ENCODE measurements around the gene DDI1.
"Not testable (repeated sequence)": the region's sequence is repeated elsewhere in the genome, so short reads cannot be mapped to it uniquely, and the experiment has no call there.

DDI1 gene

DNA sequence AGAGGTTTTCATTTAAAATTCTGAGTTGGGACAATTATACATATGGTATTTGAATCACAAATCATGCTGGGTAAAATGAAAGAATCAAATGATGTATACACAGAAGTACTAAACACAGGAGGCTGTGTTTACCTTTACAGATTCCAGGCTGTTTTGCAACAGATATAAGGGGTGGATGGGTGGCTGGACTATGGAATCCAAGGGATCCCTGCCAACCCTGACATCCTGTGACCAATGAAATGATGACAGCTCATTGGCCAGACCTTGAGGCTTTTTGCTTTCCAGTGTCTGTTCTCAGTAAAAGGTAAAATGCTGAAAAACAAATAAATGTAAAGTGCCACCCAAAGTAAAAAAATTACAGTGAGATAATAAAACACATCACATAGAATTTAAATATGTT, 3.3 kb upstream of the DDI1 start:
- DNase-seq (ENCODE audit: low read depth, low spot score) = no peak
- no peak overlapping the region for H3K4me3 ChIP-seq (ENCODE audit: low read length)

DNA sequence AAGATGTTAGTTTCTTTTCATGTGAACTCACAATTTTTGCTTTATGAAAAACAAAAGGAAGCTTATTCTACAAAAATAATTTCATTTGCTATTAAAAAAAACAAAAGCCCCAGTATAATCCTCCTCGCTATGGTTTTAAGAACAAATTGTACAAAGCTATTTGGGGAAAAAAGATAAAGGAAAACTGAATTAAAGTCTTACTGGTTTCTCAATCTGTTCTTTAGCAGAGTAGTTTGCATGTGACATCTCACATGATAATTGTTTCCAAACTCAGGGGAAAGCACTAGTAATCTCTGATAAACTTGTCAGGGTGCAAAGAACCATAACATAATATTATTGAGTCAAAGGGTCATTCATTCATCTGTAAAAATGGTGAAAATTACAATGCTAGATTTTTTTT, 2.9 kb upstream of the DDI1 start:
- H3K4me3 ChIP-seq (ENCODE audit: low read length) = no peak overlapping the region
- no peak for DNase-seq (ENCODE audit: low read depth, low spot score)

GRCh38 chr11:104036995-104037394, 555 bp downstream of the DDI1 start:
- DNase-seq (ENCODE audit: low read depth, low spot score) = no peak
- H3K4me3 ChIP-seq (ENCODE audit: low read length) = no peak overlapping the region

DNA sequence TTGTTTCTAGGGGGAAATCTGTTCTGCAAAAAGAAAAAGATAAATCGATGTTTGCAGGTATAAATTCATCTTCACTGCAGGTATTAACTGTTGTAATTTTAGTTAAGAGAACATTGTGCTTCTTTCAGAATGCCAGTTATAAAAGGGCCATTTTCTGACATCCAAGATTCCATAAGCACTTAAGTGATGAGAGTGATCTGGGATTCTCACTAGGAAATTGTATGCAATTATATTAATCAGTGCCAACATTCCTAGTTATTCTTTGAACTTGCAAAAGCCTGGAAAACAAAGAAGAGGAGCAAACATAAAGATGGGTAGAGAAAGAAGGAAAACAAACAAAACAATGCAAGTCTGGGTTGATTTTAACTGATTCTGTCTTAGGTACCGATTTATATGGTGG, 5.4 kb downstream of the DDI1 start:
- no peak for DNase-seq (ENCODE audit: low read depth, low spot score)

DNA sequence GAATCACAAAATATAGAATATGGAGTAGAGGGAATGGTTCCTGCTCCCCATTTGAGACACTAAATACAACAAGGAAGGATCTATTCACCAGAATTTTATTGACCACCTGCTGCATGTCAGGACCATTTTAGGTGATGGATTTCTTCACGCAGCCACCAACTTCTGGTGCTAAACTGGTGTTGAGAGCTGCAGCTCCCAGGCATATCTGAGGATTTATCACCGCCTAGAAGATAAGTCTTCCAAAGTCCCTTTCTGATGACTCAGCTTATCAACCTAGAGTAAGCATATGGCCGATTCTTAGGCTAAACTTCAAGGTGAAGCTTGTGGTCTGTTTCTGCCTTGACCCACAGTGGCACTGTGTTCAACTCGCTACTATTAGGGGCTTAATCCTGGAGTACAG, 6.7 kb downstream of the DDI1 start:
- no peak overlapping the region for H3K4me3 ChIP-seq (ENCODE audit: low read length)
- DNase-seq (ENCODE audit: low read depth, low spot score) = no peak

More for the DNA sequence above, 5.4 kb downstream of the DDI1 start:
- no peak overlapping the region for H3K4me3 ChIP-seq (ENCODE audit: low read length)

- DNase-seq (ENCODE audit: low read depth, low spot score) = no peak
Observed at GRCh38 chr11:104043678-104044239, 7.3 kb downstream of the DDI1 start.

DNA sequence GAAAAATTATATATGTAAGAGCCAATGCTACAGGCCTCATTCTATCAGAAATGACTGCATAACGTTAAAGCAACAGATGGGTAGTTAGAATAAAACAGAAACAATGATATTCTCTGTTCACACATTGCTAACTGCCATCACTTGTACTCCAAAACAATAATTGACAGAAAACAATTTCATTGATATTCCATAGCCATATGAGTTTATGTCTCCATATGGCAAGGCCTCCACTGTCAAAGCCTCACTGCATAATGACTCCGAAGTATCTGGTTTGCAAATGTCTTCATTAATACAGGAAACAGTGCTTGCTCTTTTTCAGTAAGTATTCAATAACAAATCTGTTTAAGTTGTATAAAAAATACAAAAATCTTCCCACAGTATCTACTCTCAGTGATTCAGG, 9.9 kb downstream of the DDI1 start:
- DNase-seq (ENCODE audit: low read depth, low spot score) = no peak
- H3K4me3 ChIP-seq (ENCODE audit: low read length) = no peak overlapping the region

More at GRCh38 chr11:104043678-104044239, 7.3 kb downstream of the DDI1 start:
- H3K4me3 ChIP-seq (ENCODE audit: low read length) = no peak overlapping the region

- not testable (repeated sequence) for DNase-seq (ENCODE audit: low read depth, low spot score); H3K4me3 ChIP-seq (ENCODE audit: low read length)
Observed at GRCh38 chr11:104046858-104047257, 10.4 kb downstream of the DDI1 start.

DNA sequence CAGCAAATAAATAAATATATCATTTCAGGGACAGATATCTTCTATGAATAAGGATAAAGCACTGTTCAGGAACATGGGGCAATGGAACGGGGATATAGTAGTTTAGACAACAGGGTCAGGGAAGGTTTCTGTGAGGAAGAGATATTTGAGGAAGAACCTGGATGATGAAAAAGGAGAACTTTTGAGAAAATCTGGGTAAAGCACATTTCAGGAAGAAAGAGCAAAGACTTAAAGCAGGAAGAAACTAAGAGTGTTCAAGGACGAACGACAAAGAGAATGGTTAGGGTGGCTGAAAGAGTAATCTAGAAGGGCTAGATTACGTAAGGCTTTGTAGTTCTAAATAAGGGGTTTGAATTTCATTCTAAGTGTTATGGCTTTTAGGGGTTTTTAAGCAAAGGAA, 12.7 kb downstream of the DDI1 start:
- DNase-seq (ENCODE audit: low read depth, low spot score) = no peak
- H3K4me3 ChIP-seq (ENCODE audit: low read length) = no peak overlapping the region

GRCh38 chr11:104051778-104052177, 15.3 kb downstream of the DDI1 start:
- DNase-seq (ENCODE audit: low read depth, low spot score) = no peak
- no peak overlapping the region for H3K4me3 ChIP-seq (ENCODE audit: low read length)

DNA sequence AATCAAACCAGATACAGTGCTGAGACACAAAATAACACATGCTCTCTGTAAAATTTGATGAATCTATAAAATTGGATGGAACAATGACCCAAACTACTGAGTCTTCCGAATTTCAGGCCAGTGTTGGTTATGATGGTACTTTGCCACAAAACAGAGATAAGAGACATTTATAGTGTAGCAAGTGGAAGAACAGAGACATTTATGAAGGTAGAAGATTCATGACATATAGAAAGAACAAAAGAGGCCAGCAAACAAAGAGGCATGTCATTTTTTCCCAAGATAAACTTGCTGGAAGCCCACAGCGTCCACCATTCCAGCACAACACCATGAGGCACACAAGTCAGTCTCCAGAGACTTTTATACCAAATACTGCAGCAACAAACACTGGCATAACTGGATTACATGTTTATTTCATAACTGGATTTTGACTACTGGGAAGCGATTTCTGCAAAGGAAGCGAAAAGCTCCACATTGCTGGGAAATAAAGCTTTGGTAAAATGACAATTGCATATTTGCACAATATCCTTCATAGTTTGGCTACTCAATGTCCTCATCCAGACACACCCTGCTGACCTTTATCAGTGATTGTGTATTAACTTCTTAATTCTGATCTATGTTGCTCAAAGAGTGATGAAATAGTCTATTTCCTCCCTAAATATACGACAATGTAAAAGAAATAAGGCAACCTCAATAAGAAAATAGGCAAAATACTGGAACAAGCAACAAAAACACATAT, 17.5 kb downstream of the DDI1 start:
- H3K4me3 ChIP-seq (ENCODE audit: low read length) = no peak overlapping the region
- no peak for DNase-seq (ENCODE audit: low read depth, low spot score)

- H3K4me3 ChIP-seq (ENCODE audit: low read length) = no peak overlapping the region
- DNase-seq (ENCODE audit: low read depth, low spot score) = no peak
Observed at GRCh38 chr11:104054911-104055529, 18.6 kb downstream of the DDI1 start.

- no peak for DNase-seq (ENCODE audit: low read depth, low spot score)
- no peak overlapping the region for H3K4me3 ChIP-seq (ENCODE audit: low read length)
Observed at GRCh38 chr11:104055596-104055995, 19.2 kb downstream of the DDI1 start.

DNA sequence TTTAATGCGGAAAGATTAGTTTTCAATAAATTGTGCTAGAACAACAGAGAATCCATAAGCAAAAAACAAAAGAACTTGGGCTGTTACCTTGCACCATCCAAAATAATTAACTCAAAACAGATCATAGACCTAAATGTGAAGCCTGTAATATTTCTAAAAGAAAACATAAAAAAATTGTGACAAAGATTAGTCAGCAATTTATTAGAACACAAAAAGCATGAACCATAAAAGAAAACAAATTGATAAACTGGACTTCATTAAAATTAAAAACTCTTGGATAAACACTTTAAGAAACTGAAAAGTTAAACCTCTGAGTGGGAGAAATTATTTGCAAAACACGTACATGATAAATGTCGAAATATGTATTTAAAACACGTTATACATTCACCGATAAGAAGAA, 21.5 kb downstream of the DDI1 start:
- no peak overlapping the region for H3K4me3 ChIP-seq (ENCODE audit: low read length)
- DNase-seq (ENCODE audit: low read depth, low spot score) = no peak

DNA sequence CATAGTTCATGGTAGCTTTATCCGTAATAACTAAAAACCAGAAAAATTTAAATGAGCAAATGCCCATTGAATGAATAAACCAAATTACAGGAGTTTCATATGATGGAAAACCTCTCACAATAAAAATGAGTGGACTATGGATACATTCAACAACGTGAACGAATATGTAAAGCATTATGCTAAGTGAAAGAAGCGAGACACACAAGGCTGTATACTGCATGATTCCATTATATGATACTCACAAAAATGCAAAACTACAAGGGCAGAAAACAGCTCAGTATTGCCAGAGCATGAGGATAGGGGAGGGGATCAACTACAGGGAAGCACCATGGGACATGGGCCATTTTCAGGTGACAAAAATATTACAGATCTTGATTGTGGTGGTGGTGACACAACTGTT, 22.2 kb downstream of the DDI1 start:
- DNase-seq (ENCODE audit: low read depth, low spot score) = no peak

GRCh38 chr11:104060004-104060794, 23.8 kb downstream of the DDI1 start:
- no peak for DNase-seq (ENCODE audit: low read depth, low spot score)
- no peak overlapping the region for H3K4me3 ChIP-seq (ENCODE audit: low read length)

More for the DNA sequence above, 22.2 kb downstream of the DDI1 start:
- H3K4me3 ChIP-seq (ENCODE audit: low read length) = no peak overlapping the region

GRCh38 chr11:104060820-104061219, 24.4 kb downstream of the DDI1 start:
- DNase-seq (ENCODE audit: low read depth, low spot score) = no peak
- no peak overlapping the region for H3K4me3 ChIP-seq (ENCODE audit: low read length)

- no peak for DNase-seq (ENCODE audit: low read depth, low spot score)
- no peak overlapping the region for H3K4me3 ChIP-seq (ENCODE audit: low read length)
Observed at GRCh38 chr11:104061853-104062521, 25.5 kb downstream of the DDI1 start.

DNA sequence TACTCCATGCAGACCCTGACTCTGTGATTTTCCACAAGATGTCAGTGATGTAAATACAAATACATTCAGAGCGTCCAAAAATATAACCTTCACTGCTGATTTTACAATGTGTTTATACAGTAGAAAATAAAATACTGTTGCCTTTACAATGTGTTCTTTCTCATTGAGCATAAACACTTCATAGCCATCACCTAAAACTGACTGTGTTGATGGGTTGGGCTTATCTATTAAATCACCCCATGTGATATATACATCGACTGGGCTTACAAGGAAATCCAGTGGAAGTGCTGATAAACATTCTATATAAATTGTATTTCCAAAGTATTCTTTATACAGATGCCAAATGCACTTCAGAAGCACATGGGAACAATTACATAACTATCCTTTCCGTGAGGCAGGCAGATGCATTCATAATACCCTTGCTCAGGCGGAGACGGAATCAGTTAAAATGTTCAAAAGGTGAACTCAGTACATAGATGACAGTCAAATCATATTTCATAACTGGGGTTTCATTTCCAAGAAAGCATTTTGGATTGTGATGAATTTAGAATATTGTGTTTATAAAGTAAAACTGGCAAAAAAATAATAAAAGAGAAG, 27.7 kb downstream of the DDI1 start:
- no peak for DNase-seq (ENCODE audit: low read depth, low spot score)
- H3K4me3 ChIP-seq (ENCODE audit: low read length) = no peak overlapping the region

Measured in Jurkat, Clone E6-1 (cell line).